Upper lobe of right lung (tissue), 1 donor: ENCODE results near the gene DYDC2. TPM values are rescaled to one million over a fixed set of nuclear protein-coding genes. Genes with fewer than 3 reads are reported as not detected.
A peak's percentile ranks its signal among the peaks of the same experiment; 100 is the strongest.

Experiments used
- ATAC-seq: fragments of 200-7000 bp; cut with Tn5 transposase; one replicate; pipeline ENCODE4 v1.9.1; 2020; ENCODE audit warnings: mild to moderate bottlenecking, moderate library complexity
- DNase-seq: peaks from one replicate; pipeline ENCODE4 v3.0.0-alpha.2; 2020
- H3K27ac ChIP-seq: fragments of 200-600 bp; one replicate; pipeline ENCODE4 v1.8.0; 2022
- H3K27me3 ChIP-seq: fragments of 200-600 bp; one replicate; pipeline ENCODE4 v1.8.0; 2022; ENCODE audit warnings: mild to moderate bottlenecking
- H3K36me3 ChIP-seq: fragments of 200-600 bp; one replicate; pipeline ENCODE4 v1.8.0; 2022
- H3K4me1 ChIP-seq: fragments of 200-600 bp; one replicate; pipeline ENCODE4 v1.8.0; 2022
- H3K4me3 ChIP-seq: fragments of 200-600 bp; one replicate; pipeline ENCODE4 v1.8.0; 2022; ENCODE audit warnings: mild to moderate bottlenecking
- H3K9me3 ChIP-seq: fragments of 200-600 bp; one replicate; pipeline ENCODE4 v1.8.0; 2022
- intact Hi-C: fragments of 100-400 bp; cut with DNase I; formaldehyde crosslinking; loops from one replicate; pipeline ENCODE4 v1.11.0; 2022
- total RNA-seq: library from RNA; stranded (reverse); fragmentation: NEBNext Ultra II Directional; extraction: Animal tissue kit (Norgen Biotek cat#: 25700); gene quantifications from one replicate; pipeline ENCODE4 v1.2.1, GENCODE V29; 2021
- TF ChIP-seq, protein P1 (sequence below): fragments of 200-600 bp; IDR thresholded peaks from one replicate; pipeline ENCODE4 v1.8.0; 2022; ENCODE audit warnings: antibody characterized with exemption
- donor health status: DM: no; HTN: yes; CAD: no; lungs with severe emphysema.

The DYDC2 gene
- total RNA-seq, 1 donor from 2014 or later = not detected

DNA sequence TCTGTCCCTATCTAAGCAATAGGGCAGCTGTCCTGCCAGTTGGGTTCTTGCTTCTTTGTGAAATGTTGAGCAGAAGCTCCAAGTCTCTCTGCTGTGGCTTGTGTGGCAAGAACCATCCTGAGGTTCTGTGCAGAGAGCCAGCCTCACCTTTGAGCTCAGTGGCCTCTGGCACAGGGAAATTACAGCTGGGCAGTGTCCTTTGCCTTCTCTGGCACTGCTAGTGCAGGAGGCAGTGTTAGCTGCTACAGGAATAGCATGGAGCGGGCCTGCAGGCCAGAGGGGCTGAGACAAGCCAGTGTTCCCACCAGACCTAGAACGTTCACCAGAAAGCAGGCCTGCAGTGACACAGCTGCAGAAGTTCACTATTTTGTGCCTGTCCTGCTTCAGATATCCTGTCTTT, 53.5 kb downstream of the DYDC2 start:
- intact Hi-C loops = no loop called here
- peaks cover 43% of the 10 kb centered on the region for H3K4me1 ChIP-seq
- no peak for ATAC-seq

DNA sequence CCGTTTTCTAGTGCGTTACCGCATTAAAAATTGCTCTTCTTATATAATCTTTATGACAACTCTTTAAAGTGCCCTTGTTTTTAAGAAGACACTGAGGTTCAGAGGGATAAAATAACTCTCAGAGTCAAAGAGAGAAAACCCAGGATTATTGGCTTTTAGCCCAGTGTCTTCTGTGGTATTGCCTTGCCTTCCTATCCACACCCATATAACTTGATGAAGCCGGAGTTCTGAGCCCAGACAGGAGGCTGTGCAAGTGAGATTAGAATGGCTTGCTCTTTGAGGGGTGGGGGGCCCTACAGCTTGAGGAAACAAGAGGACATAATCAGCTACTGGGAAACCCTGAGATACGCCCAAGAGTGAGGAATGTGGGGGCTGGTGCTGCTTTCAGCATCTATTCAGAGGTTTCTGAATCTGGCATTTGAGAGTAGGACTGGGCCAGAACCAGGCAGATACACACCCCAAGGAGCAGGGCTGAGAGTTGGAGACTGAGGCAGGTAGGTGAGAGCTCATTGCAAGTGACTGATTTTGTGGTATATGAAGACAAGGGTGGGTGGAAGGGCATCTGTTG, 54.1 kb downstream of the DYDC2 start:
- no peak for ATAC-seq
- intact Hi-C loops = no loop called here
- no peak overlapping the region for H3K4me3 ChIP-seq

More for the DNA sequence above, 53.5 kb downstream of the DYDC2 start:
- Histone ChIP-seq H3K27me3 (no peaks in the 10 kb centered on the region), H3K9me3 (no peaks in the 10 kb centered on the region), H3K36me3 (no peaks in the 10 kb centered on the region), H3K4me3 (no peak overlapping the region), H3K27ac (no peak overlapping the region)
- TF ChIP-seq, protein P1, sequence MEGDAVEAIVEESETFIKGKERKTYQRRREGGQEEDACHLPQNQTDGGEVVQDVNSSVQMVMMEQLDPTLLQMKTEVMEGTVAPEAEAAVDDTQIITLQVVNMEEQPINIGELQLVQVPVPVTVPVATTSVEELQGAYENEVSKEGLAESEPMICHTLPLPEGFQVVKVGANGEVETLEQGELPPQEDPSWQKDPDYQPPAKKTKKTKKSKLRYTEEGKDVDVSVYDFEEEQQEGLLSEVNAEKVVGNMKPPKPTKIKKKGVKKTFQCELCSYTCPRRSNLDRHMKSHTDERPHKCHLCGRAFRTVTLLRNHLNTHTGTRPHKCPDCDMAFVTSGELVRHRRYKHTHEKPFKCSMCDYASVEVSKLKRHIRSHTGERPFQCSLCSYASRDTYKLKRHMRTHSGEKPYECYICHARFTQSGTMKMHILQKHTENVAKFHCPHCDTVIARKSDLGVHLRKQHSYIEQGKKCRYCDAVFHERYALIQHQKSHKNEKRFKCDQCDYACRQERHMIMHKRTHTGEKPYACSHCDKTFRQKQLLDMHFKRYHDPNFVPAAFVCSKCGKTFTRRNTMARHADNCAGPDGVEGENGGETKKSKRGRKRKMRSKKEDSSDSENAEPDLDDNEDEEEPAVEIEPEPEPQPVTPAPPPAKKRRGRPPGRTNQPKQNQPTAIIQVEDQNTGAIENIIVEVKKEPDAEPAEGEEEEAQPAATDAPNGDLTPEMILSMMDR = no peak
- no peak for DNase-seq

DNA sequence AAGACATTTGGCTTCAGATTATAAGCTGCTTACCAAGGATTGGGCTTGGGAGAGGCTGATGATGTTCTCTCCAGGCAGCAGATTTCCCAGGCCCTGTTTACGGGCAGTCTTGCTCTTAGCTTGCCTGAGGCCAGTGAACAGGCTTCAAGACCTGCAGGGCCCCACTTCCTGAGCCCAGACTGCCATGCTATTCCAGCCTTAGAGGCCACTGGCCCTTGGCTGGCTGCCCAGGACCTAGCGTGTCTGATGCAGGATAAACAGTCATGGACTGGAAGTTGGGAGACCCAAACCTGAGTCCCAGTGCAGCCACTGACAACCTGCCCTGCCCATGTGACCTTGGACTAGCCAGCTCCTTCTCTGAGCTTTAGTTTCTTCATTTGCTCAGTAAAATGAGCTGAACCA, 54.7 kb downstream of the DYDC2 start:
- no peaks in the 10 kb centered on the region for H3K27me3 ChIP-seq
- H3K4me3 ChIP-seq = no peak overlapping the region
- no peaks in the 10 kb centered on the region for H3K36me3 ChIP-seq
- DNase-seq (no peak), ATAC-seq (no peak)
- TF ChIP-seq, protein P1 = no peak
- H3K4me1 ChIP-seq = peaks cover 47% of the 10 kb centered on the region
- no peaks in the 10 kb centered on the region for H3K9me3 ChIP-seq
- intact Hi-C loops = no loop called here
- H3K27ac ChIP-seq = no peak overlapping the region

More for the DNA sequence above, 54.1 kb downstream of the DYDC2 start:
- H3K9me3 ChIP-seq = no peaks in the 10 kb centered on the region
- no peaks in the 10 kb centered on the region for H3K36me3 ChIP-seq
- H3K27me3 ChIP-seq = no peaks in the 10 kb centered on the region
- peaks cover 44% of the 10 kb centered on the region for H3K4me1 ChIP-seq
- H3K27ac ChIP-seq = no peak overlapping the region
- DNase-seq = no peak
- TF ChIP-seq, protein P1 = no peak

DNA sequence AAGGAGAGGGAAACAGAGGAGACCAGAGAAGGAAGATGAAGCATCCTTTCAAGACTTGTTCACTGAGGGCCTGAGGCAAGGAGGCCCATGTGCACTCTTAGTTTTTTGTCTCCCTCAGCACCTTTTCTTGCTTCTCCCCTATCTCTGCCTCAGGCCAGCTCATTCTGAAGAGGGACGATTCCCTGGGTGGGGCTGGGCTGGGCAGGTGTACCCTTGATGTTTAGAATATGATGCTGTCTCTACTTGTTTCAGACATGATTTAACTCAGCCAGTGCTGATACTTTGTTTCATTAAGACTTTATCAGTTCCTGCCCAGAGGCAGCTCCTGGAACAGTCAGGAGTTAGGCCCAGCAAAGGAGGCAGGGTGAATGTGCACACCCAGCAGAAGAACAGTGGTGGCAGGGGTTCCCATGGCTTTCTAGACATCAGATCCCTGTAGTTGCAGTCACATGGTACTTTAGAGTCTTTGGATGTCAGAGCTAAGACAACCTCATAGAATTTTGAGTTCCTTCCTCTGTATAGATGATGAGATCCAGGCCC, 55.2 kb downstream of the DYDC2 start:
- H3K4me1 ChIP-seq = peaks cover 47% of the 10 kb centered on the region

DNA sequence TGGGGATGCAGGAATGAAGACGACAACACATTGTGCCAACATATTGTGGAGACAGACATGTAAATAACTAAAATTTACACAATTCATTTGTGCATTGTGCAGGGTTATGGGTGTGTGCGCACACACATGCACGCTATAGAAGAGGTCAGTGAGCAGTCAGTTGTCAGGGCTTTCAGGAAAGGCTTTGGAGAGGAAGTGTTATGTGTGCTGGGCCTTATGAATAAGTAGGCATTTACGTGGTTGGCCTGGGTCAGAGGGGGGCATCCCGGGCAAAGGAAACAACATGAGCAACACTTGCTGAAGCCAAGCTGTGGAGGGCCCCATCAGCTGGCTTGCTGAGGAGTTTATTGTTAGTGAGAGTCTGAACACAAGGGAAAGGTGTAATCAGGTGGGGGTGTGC, 55.9 kb downstream of the DYDC2 start:
- Histone ChIP-seq H3K36me3 (no peaks in the 10 kb centered on the region), H3K9me3 (no peaks in the 10 kb centered on the region), H3K27ac (peak overlapping the region; percentile 51), H3K27me3 (no peaks in the 10 kb centered on the region), H3K4me3 (no peak overlapping the region), H3K4me1 (peaks cover 45% of the 10 kb centered on the region)
- DNase-seq (no peak), ATAC-seq (no peak)
- TF ChIP-seq, protein P1 = no peak
- intact Hi-C loops = no loop called here

More for the DNA sequence above, 55.2 kb downstream of the DYDC2 start:
- no peaks in the 10 kb centered on the region for H3K36me3 ChIP-seq
- no peak for DNase-seq
- H3K9me3 ChIP-seq = no peaks in the 10 kb centered on the region
- H3K4me3 ChIP-seq = no peak overlapping the region
- no peak for ATAC-seq
- intact Hi-C loops = no loop called here
- no peak overlapping the region for H3K27ac ChIP-seq
- H3K27me3 ChIP-seq = no peaks in the 10 kb centered on the region
- TF ChIP-seq, protein P1 = no peak
